HG02763 (cell line): ENCODE data around the gene DNAJC1.
"Not testable (repeated sequence)": the region's sequence is repeated elsewhere in the genome, so short reads cannot be mapped to it uniquely, and the experiment has no call there.

ENCODE experiments used
- ATAC-seq: cut with Tn5 transposase; IDR thresholded peaks from one replicate; pipeline ENCODE4 v1.9.1; 2021; ENCODE audit warnings: mild to moderate bottlenecking, moderate library complexity; ENCODE audit not compliant: unreplicated experiment

Gene DNAJC1

GRCh38 chr10:21919117-21919516 is 84.4 kb downstream of the DNAJC1 start:
- no peak for ATAC-seq

- no peak for ATAC-seq
These were observed 90.9 kb downstream of the DNAJC1 start for GRCh38 chr10:21912625-21913024.

DNA sequence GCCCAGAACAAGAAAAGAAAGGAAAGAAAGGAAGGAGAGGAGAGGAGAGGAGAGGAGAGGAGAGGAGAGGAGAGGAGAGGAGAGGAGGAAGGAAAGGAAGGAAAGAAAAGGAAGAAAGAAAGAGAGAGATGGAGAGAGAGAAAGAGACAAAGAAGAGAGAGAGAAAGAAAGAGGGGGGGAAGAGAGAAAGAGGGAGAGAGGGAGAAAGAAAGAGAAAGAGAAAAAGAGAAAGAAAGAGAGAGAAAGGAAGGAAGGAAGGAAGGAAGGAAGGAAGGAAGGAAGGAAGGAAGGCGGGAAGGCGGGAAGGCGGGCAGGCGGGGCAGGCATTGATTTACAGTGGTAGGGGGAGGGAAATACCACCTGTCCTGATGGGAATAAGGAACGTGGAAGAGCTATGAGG is 92.7 kb downstream of the DNAJC1 start:
- ATAC-seq = no peak

DNA sequence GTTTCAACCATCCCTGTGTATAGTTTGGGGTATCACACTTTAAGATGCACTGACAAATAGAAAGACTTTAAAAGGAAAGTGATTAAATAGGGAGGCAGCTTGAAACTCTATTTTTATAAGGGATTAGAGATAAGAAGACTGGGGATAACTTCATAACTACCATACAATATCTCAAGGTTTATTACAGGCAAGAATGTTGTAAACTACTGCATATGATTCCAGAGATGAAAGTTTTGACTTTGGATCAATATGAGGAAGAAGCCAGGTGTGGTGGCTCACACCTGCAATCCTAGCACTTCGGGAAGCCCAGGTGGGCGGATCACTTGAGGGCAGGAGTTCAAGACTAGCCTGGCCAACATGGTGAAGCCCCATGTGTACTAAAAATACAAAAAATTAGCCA is 96.1 kb downstream of the DNAJC1 start:
- ATAC-seq = no peak

DNA sequence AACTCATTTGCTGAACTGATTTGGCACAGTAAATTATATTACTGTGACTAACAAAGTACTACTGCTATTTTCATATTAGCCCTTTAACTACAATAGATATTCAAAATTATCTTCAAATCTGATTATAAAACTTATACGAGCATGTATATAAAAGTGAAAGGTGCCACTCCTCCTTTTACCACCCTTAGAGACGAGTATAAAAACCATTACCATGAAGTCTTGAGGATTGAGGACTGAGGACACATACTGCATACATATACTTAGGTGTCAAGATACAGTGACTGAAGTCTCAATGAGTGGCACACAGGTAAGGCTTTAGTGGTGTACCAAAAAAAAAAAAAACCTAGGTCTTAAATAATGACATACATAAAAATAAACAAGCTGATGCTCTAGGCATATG is 98.6 kb downstream of the DNAJC1 start:
- no peak for ATAC-seq

- no peak for ATAC-seq
These were observed 103.8 kb downstream of the DNAJC1 start for GRCh38 chr10:21899736-21900135.

DNA sequence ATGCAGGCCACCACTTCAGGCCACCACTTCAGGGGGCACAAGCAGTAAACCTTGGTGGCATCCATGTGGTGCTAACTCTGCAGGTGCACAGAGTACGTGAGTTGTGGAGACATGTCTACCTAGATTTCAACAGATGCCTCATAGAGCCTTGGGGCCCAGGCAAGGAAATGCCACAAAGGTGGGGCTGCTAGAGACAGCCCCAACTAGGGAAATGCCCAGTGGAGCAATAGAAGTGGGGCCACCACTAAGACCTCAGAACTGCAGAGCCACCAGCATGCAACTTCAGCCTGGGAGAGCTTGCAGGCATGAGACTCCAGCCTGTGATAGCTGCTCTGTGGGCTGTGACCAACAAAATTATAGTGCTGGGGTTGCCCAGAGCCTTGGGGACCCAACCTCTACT is 107.6 kb downstream of the DNAJC1 start:
- ATAC-seq = no peak

DNA sequence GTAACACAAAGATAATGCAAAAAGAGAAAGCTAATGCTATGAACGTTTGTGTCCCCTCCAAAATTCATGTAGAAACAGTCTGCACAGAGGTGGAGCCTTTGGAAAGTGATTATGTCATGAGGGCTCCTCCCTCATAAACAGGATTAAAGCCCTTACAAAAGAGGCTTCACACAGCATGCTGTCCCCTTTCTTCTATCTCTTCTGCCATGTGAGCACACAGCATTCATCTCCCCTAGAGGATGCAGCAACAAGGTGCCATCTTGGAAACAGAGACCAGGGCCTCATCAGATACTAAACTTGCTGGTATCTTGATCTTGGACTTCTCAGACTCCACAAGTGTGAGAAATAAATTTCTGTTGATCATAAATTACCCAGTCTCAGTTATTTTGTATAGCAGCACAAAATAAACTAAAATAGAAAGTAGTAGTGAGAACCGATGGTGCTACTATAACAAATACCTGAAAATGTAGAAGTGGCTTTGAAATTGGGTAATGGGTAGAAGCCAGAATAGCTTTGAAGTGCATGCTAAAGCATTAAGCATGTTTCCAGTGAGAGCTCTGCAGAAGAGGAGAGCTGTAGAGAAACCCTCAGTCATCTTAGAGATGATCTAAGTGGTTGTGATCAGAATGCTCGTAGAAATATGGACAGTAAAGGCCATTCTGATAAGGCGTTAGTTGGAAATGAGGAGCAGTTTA is 108.7 kb downstream of the DNAJC1 start:
- ATAC-seq = no peak

GRCh38 chr10:21891439-21891838 is 112.1 kb downstream of the DNAJC1 start:
- ATAC-seq = no peak

DNA sequence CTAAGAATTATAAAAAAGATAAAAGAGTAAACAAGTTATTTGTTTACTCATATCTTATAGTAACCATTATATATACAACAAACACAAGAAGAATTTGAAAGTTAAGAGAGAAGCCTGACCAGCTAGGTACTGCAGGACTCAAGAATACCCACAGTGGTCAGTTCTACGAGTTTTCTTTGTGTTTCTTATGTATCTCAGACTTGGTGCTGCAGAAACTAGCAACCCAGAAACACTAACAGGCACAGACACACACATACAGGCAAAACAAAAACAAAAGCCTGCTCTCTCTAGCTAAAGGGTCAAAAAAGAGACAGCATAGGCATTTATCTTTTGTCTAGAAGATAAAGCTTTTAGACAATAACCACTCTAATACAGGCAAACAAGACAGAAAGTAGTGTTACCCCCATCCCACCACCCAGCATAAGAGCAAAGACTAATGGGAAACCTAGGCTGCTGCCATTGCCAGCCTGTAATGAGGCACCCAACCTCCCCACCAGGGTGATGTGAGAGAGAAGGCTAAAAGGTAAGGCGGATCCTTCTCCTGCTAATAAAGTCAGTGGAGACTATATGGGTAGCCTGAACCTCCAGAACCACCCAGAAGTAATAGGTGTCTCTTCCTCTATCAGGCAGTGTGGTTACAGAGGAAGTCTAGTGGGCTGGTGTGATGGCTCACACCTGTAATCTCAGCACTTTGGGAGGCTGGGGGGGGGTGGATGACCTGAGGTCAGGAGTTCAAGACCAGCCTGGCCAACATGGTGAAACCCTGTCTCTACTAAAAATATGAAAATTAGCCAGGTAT is 113.9 kb downstream of the DNAJC1 start:
- no peak for ATAC-seq

DNA sequence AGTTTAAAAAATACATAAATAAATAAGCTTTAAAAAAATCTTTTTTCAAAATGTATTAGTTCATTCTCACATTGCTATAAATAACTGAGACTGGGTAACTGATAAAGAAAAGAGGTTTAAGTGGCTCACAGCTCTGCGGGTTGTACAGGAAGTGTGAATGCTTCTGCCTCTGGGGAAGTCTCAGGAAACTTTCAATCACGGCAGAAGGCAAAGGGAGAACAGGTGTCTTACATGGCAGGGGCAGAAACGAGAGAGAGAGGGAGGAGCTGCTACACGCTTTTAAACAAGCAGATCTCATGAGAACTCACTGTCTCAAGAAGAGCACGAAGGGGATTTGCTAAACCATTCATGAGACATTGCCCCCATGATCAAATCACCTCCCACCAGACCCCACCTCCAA is 114.6 kb downstream of the DNAJC1 start:
- ATAC-seq = peak; percentile 98

- no peak for ATAC-seq
These were observed 117.6 kb downstream of the DNAJC1 start for GRCh38 chr10:21885940-21886339.

- no peak for ATAC-seq
These were observed 130.3 kb downstream of the DNAJC1 start for GRCh38 chr10:21873198-21873597.

DNA sequence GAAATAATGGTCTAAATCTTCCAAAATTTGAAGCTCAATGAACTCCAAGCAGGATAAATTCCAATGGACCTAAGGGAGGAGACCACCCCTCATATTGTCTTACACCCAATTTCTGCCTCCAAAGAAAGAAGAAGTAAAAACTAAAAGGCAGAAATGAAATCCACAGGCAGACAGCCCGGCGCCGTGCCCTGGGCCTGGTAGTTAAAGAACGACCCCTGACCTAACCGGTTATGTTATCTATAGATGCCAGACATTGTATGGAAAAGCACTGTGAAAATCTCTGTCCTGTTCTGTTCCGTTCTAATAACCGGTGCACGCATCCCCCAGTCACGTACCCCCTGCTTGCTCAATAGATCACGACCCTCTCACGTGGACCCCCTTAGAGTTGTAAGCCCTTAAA is 130.8 kb downstream of the DNAJC1 start:
- not testable (repeated sequence) for ATAC-seq

DNA sequence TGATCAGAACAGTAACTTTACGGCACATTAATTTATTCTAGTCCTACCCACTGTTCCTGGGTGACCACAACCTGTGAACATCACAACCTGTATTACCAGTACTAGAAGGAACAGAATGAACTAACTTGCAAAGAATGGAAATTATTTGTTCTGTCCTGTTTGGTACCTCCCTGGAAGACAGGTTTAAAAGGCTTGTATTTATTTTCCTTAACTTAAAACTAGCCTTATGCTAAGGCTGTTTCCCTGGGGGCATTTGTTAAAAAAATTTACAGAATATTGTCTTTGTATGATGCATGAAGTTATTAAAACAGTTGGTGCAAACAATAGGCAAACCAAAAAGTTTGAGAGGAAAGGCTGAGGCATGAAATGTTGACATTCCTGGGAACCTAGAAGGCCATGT is 132.7 kb downstream of the DNAJC1 start:
- no peak for ATAC-seq

DNA sequence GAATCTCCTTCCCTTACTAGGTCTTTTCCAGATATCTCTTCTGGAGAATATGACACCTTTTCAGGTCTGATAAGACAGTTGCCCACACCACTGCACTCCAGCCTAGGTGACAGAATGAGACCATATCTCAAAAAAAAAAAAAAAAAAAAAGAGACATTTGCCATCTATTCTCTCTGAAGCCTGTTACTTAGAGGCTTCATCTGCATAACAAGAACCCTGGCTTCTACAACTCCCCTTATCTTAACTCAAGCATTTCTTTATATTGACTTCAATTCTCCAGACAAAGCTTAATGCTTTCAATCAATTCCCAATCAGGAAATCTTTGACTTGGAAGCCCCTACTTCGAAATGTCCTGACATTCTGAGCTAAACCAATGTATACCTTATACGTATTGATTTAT is 134.4 kb downstream of the DNAJC1 start:
- ATAC-seq = not testable (repeated sequence)

DNA sequence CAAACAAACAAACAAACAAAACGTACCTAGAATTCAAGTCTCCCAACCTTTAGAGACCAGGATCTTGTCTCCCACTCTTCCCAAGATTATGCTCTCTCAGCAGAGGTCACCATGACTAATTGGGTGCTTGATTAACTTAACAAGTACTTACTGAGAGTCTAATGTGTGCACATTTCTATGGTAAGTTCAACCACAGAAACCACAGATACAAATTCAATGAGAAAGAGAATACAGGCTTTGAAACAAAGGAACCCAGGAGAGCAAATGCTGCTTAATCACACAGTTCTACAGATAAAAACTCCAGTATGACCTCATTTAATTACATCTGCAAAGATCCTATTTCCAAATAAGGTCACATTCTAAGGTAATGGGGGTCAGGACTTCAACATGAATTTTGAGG is 142.8 kb downstream of the DNAJC1 start:
- no peak for ATAC-seq

DNA sequence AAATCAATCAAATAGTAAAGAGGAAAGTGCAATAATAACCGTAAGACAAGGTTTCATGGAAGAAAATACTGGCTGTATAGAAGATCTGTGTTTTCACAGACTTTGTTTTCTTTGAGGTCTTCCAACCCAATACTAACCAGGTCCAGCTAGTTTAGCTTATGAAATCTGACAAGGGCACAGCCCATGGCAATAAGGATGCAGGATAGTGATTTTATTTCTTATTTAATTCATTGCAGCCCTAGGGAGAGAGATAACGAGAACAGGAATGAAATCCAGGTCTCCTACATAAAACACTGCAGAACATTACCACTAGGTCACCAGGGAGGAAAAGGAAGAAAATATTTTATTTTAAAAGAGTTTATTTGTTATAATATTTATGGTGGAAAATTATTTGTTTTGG is 145.1 kb downstream of the DNAJC1 start:
- no peak for ATAC-seq

GRCh38 chr10:21849607-21850006 is 153.9 kb downstream of the DNAJC1 start:
- no peak for ATAC-seq

DNA sequence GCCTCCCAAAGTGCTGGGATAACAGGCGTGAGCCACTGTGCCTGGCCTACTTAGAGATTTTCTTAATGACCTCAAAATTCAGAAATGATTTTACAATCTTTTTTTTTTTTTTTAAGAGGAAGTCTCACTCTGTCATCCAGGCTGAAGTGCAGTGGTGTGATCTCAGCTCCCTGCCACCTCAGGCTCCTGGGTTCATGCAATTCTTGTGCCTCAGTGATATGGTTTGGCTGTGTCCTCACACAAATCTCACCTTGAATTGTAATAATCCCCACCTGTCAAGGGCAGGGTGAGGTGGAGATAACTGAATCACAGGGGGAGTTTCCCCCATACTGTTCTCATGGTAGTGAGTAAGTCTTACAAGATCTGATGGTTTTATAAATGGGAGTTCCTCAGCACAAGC is 159.9 kb downstream of the DNAJC1 start:
- no peak for ATAC-seq

- not testable (repeated sequence) for ATAC-seq
These were observed 162.3 kb downstream of the DNAJC1 start for GRCh38 chr10:21841273-21841672.

- ATAC-seq = not testable (repeated sequence)
These were observed 166.0 kb downstream of the DNAJC1 start for GRCh38 chr10:21837487-21837886.
